GM12878 (cell line): ENCODE measurements around the gene DGKI. TPM values are rescaled to one million over a fixed set of nuclear protein-coding genes. Genes with fewer than 3 reads are reported as not detected.

ENCODE experiments used
- ATAC-seq: fragments of 200-7000 bp; cut with Tn5 transposase; 3 replicates; pipeline ENCODE4 v1.9.1; 2020; ENCODE audit warnings: mild to moderate bottlenecking, moderate library complexity
- BruUV-seq: library from RNA; stranded (reverse); fragments of 400-500 nt; replicated peaks from 2 replicates; lab custom pipeline; 2021; lab: Mats Ljungman, UMichigan
- CTCF ChIA-PET: fragments of 300-600 bp; sonication (Branson Sonifier 250); formaldehyde crosslinking; extraction: SDS; loops from one replicate; lab custom pipeline; 2021; ENCODE audit warnings: inconsistent platforms; lab: Yijun Ruan, JAX
- POLR2A ChIA-PET: fragments of 350-600 bp; formaldehyde crosslinking; extraction: SDS; loops from one replicate; lab custom pipeline; 2021; ENCODE audit warnings: inconsistent platforms; lab: Charles Lee
- RAD21 ChIA-PET: fragments of 300-600 bp; sonication (Branson Sonifier 250); formaldehyde crosslinking; loops from one replicate; lab custom pipeline; 2023; ENCODE audit warnings: antibody characterized with exemption; ENCODE audit not compliant: unreplicated experiment; lab: Charles Lee
- SMC1A ChIA-PET: fragments of 300-600 bp; sonication (Branson Sonifier 250); formaldehyde crosslinking; loops from one replicate; lab custom pipeline; 2023; ENCODE audit not compliant: unreplicated experiment, uncharacterized antibody; lab: Charles Lee
- DNase-seq: peaks from one replicate; pipeline ENCODE4 v3.0.0-alpha.2; 2011; ENCODE audit warnings: low read depth, low spot score
- FAIRE-seq: peaks from 3 replicates; lab custom pipeline; 2011; peaks lifted over from hg19 to GRCh38; lab: Jason Lieb, UNC
- H2AFZ ChIP-seq: 2 replicates; pipeline ENCODE4 v1.6.0; 2011; ENCODE audit warnings: low read depth, low read length, control low read depth; ENCODE audit not compliant: control insufficient read depth
- H3K27ac ChIP-seq: 2 replicates; pipeline ENCODE4 v1.5.1; 2011; ENCODE audit warnings: control low read depth; ENCODE audit not compliant: control insufficient read depth, insufficient read depth
- H3K27me3 ChIP-seq, 2 experiments: replicated peaks in 1 of 2; 2 replicates each; pipeline versions ENCODE4 v1.6.0 to v1.6.1; 2011; ENCODE audit warnings: low read length in 1 of 2; ENCODE audit not compliant: control insufficient read depth in 2 of 2, insufficient read depth in 2 of 2
- H3K36me3 ChIP-seq, 2 experiments: 2 replicates each; pipeline ENCODE4 v1.5.1; 2011; ENCODE audit warnings: low read length in 1 of 2; ENCODE audit not compliant: control insufficient read depth in 2 of 2, insufficient read depth in 2 of 2
- H3K4me1 ChIP-seq: 2 replicates; pipeline ENCODE4 v1.6.1; 2011; ENCODE audit warnings: mild to moderate bottlenecking, low read length, moderate library complexity, mixed read lengths; ENCODE audit not compliant: control insufficient read depth, insufficient read depth
- H3K4me2 ChIP-seq: 2 replicates; pipeline ENCODE4 v1.6.0; 2011; ENCODE audit warnings: control low read depth; ENCODE audit not compliant: control insufficient read depth, insufficient read depth
- H3K4me3 ChIP-seq: fragments of 200-600 bp; sonication (generic); 2 replicates; pipeline ENCODE4 v1.5.1; 2016
- H3K79me2 ChIP-seq: 2 replicates; pipeline ENCODE4 v1.6.0; 2011; ENCODE audit warnings: low read length; ENCODE audit not compliant: control insufficient read depth, insufficient read depth
- H3K9ac ChIP-seq: 2 replicates; pipeline ENCODE4 v1.8.0; 2011; ENCODE audit warnings: low read length, control low read depth, mixed read lengths; ENCODE audit not compliant: control insufficient read depth, insufficient read depth
- H3K9me3 ChIP-seq: replicated peaks from 3 replicates; pipeline ENCODE4 v1.5.1; 2011; ENCODE audit warnings: mild to moderate bottlenecking, low read length; ENCODE audit not compliant: control insufficient read depth, insufficient read depth
- H4K20me1 ChIP-seq: 2 replicates; pipeline ENCODE4 v1.6.0; 2011; ENCODE audit not compliant: control insufficient read depth, insufficient read depth
- BACH1 ChIP-seq: fragments of 450-650 bp; IDR thresholded peaks from 2 replicates; pipeline ENCODE4 v1.6.1; 2017; ENCODE audit warnings: mild to moderate bottlenecking, borderline replicate concordance
- EP300 ChIP-seq, 2 experiments: fragments of 150-350 bp in 1 of 2; IDR thresholded peaks; 2 replicates each; pipeline ENCODE4 v1.6.1; 2011 to 2012; ENCODE audit warnings: low read depth in 2 of 2, low read length in 2 of 2, borderline replicate concordance in 1 of 2, improper control_type of control experiment in 1 of 2, inconsistent platforms in 1 of 2; ENCODE audit not compliant: control insufficient read depth in 1 of 2
- MEF2B ChIP-seq: fragments of 450-650 bp; IDR thresholded peaks from 2 replicates; pipeline ENCODE4 v1.6.1; 2018; ENCODE audit warnings: mild to moderate bottlenecking, moderate library complexity; ENCODE audit not compliant: partially characterized antibody, poor library complexity, severe bottlenecking
- RAD21 ChIP-seq: IDR thresholded peaks from 2 replicates; pipeline ENCODE4 v1.6.1; 2011; ENCODE audit warnings: mild to moderate bottlenecking, low read depth, low read length, moderate library complexity; ENCODE audit not compliant: insufficient read depth
- SMC3 ChIP-seq: IDR thresholded peaks from 2 replicates; pipeline ENCODE4 v1.6.1; 2011; ENCODE audit warnings: low read length, improper control_type of control experiment, borderline replicate concordance
- WGBS: methylation state at CpG from one replicate; pipeline ENCODE4 v1.1.6; 2016; ENCODE audit warnings: low lambda C conversion rate; ENCODE audit not compliant: insufficient replicate concordance, insufficient coverage; ENCODE audit errors: missing lambda C conversion rate; 5-methylcytosine and 5-hydroxymethylcytosine counted together
- in situ Hi-C: fragments of 300-500 bp; cut with MboI; formaldehyde crosslinking; loops from 9 replicates; pipeline ENCODE4 v1.14.3; 2018; ENCODE audit warnings: mixed read lengths
- intact Hi-C: fragments of 100-400 bp; cut with micrococcal nuclease; formaldehyde crosslinking; loops from one replicate; pipeline ENCODE4 v1.14.2; 2022; ENCODE audit not compliant: unreplicated experiment
- polyA plus RNA-seq, 11 experiments: library from polyadenylated mRNA; depleted of rRNA in 4 of 11; unstranded in 6 of 11; stranded (reverse) in 5 of 11; fragments of >200 nt; fragmentation: Nextera tagmentation in 4 of 11; fragmentation: Illumina TruSeq in 1 of 11; extraction: Ambion mirVana in 4 of 11; extraction: Trizol in 1 of 11; gene quantifications; 1 replicate in 1 of 11; 2 replicates in 10 of 11; pipeline versions ENCODE4 v1.2.1 to v1.2.3, GENCODE V29; 2011 to 2016; ENCODE audit warnings: inconsistent platforms in 2 of 11, missing spikeins in 2 of 11, low read depth in 1 of 11
- total RNA-seq, 4 experiments: library from RNA; depleted of rRNA in 3 of 4; stranded (reverse); fragments of >200 nt in 3 of 4; fragmentation: Illumina TruSeq in 1 of 4; extraction: Trizol in 1 of 4; gene quantifications; 2 replicates each; pipeline versions ENCODE4 v1.2.1 to v1.2.3, GENCODE V29; 2013 to 2021
- TF ChIP-seq, protein P1 (sequence below), 3 experiments: IDR thresholded peaks in 2 of 3; conservative IDR thresholded peaks in 1 of 3; 2 replicates each; pipeline ENCODE4 v1.5.1; 2011; ENCODE audit warnings: low read depth in 3 of 3, low read length in 3 of 3, mild to moderate bottlenecking in 3 of 3, control low read depth in 2 of 3, moderate library complexity in 2 of 3, inconsistent platforms in 1 of 3, mixed read lengths in 1 of 3; ENCODE audit not compliant: control insufficient read depth in 2 of 3, insufficient read depth in 1 of 3; ENCODE audit errors: extremely low read depth in 1 of 3
- TF ChIP-seq, protein P2 (sequence below): fragments of 150-350 bp; IDR thresholded peaks from 2 replicates; pipeline ENCODE4 v1.6.1; 2016; ENCODE audit warnings: low read depth, low read length
- TF ChIP-seq, protein P3 (sequence below): IDR thresholded peaks from 2 replicates; pipeline ENCODE4 v1.6.1; 2012; ENCODE audit warnings: low read depth, low read length, improper control_type of control experiment
- TF ChIP-seq, protein P4 (sequence below): fragments of 450-650 bp; IDR thresholded peaks from 2 replicates; pipeline ENCODE4 v1.6.1; 2016; ENCODE audit warnings: mild to moderate bottlenecking

Gene DGKI
- total and polyA plus RNA-seq, 10 of the 15 experiments (the other 5 are each of a cell fraction or from before 2014, with no cell fraction given): 10.4 to 37.1 (median 22.1) TPM

DNA sequence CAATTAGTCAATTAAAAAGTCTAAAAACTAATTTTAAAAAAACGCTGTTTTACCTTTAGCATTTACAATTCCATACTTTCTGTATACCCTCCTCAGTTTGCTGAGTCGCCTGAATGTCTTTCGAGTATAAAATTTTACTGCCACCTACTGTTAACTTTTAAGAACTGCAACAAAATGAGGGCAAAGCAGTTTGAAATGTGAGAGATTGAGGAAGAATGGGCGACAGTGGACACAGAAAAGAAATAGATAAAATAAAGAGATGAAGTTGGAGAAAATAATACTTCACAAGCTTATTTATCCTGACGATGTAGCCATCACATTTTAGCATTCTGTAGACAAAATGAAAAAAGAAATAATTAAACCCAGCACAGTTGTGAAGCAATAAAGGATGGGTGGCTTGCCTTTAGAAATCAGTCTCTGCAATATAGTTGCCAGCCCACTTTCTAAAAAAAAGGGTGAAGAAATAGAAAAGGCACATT is 392.5 kb downstream of the DGKI start:
- SMC1A ChIA-PET: interaction anchor here (0.7 to 2.0 kb wide), 11 partner anchors 12 to 1048 kb away, joined by 3 to 11 read pairs (median 4); no protein-coding TSS in a partner anchor
- no peak for DNase-seq
- Histone ChIP-seq H3K4me3 (no peak overlapping the region), H3K4me1 (no peaks in the 10 kb centered on the region), H3K9me3 (no peaks in the 10 kb centered on the region), H3K79me2 (no peaks in the 10 kb centered on the region), H2AFZ (no peak overlapping the region), H3K27ac (no peak overlapping the region)
- BruUV-seq: no TSS peak
- no peak for TF ChIP-seq EP300 (IDR thresholded peaks at IDR 0.05; ENCODE audit: borderline replicate concordance in 1 of 2, control insufficient read depth in 1 of 2, low read depth in 2 of 2, low read length in 2 of 2)
- TF ChIP-seq, protein P1, sequence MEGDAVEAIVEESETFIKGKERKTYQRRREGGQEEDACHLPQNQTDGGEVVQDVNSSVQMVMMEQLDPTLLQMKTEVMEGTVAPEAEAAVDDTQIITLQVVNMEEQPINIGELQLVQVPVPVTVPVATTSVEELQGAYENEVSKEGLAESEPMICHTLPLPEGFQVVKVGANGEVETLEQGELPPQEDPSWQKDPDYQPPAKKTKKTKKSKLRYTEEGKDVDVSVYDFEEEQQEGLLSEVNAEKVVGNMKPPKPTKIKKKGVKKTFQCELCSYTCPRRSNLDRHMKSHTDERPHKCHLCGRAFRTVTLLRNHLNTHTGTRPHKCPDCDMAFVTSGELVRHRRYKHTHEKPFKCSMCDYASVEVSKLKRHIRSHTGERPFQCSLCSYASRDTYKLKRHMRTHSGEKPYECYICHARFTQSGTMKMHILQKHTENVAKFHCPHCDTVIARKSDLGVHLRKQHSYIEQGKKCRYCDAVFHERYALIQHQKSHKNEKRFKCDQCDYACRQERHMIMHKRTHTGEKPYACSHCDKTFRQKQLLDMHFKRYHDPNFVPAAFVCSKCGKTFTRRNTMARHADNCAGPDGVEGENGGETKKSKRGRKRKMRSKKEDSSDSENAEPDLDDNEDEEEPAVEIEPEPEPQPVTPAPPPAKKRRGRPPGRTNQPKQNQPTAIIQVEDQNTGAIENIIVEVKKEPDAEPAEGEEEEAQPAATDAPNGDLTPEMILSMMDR (IDR thresholded peaks at IDR 0.05 in 2 of 3, conservative IDR thresholded peaks at IDR 0.05 in 1 of 3; ENCODE audit: control insufficient read depth in 2 of 3, extremely low read depth in 1 of 3, insufficient read depth in 1 of 3, low read depth in 3 of 3, low read length in 3 of 3): peak; percentile 47 to 66 (median 53); a peak in 5 of 6 replicates
- TF ChIP-seq, protein P2, sequence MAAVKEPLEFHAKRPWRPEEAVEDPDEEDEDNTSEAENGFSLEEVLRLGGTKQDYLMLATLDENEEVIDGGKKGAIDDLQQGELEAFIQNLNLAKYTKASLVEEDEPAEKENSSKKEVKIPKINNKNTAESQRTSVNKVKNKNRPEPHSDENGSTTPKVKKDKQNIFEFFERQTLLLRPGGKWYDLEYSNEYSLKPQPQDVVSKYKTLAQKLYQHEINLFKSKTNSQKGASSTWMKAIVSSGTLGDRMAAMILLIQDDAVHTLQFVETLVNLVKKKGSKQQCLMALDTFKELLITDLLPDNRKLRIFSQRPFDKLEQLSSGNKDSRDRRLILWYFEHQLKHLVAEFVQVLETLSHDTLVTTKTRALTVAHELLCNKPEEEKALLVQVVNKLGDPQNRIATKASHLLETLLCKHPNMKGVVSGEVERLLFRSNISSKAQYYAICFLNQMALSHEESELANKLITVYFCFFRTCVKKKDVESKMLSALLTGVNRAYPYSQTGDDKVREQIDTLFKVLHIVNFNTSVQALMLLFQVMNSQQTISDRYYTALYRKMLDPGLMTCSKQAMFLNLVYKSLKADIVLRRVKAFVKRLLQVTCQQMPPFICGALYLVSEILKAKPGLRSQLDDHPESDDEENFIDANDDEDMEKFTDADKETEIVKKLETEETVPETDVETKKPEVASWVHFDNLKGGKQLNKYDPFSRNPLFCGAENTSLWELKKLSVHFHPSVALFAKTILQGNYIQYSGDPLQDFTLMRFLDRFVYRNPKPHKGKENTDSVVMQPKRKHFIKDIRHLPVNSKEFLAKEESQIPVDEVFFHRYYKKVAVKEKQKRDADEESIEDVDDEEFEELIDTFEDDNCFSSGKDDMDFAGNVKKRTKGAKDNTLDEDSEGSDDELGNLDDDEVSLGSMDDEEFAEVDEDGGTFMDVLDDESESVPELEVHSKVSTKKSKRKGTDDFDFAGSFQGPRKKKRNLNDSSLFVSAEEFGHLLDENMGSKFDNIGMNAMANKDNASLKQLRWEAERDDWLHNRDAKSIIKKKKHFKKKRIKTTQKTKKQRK: no peak
- peak; percentile 76 for TF ChIP-seq RAD21
- no peak for TF ChIP-seq BACH1
- no peak for TF ChIP-seq MEF2B
- TF ChIP-seq, protein P3, sequence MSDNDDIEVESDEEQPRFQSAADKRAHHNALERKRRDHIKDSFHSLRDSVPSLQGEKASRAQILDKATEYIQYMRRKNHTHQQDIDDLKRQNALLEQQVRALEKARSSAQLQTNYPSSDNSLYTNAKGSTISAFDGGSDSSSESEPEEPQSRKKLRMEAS: no peak
- peak; percentile 40; the same call in 1 of the 2 replicates for TF ChIP-seq SMC3
- TF ChIP-seq, protein P4, sequence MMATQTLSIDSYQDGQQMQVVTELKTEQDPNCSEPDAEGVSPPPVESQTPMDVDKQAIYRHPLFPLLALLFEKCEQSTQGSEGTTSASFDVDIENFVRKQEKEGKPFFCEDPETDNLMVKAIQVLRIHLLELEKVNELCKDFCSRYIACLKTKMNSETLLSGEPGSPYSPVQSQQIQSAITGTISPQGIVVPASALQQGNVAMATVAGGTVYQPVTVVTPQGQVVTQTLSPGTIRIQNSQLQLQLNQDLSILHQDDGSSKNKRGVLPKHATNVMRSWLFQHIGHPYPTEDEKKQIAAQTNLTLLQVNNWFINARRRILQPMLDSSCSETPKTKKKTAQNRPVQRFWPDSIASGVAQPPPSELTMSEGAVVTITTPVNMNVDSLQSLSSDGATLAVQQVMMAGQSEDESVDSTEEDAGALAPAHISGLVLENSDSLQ: no peak
- TF ChIP-seq, all 136 proteins: peak for 3
- intact Hi-C loops: loop anchor here (2.0 to 5.0 kb wide), 2 partner anchors 285 to 1047 kb away; no protein-coding TSS in a partner anchor
- Histone ChIP-seq H3K36me3 (no peaks in the 10 kb centered on the region), H4K20me1 (no peaks in the 10 kb centered on the region), H3K4me2 (no peak overlapping the region), H3K9ac (no peak overlapping the region), H3K27me3 (no peaks in the 10 kb centered on the region)
- ChIA-PET CTCF (interaction anchor here (0.7 to 2.2 kb wide), 23 partner anchors 8 to 1048 kb away, joined by 3 to 13 read pairs (median 4); partner anchors contain the start of gene PTN), POLR2A (interaction anchor here (1.0 kb wide), 1 partner anchor 8 kb away, joined by 4 read pairs; no protein-coding TSS in a partner anchor), RAD21 (interaction anchor here (0.8 to 1.5 kb wide), 3 partner anchors 8 to 173 kb away, joined by 3 to 8 read pairs (median 4); no protein-coding TSS in a partner anchor)
- 1% methylated on average over 5 of the region's 5 CpGs for WGBS
- no peak for FAIRE-seq
- peak; percentile 82 for ATAC-seq
- in situ Hi-C loops: no loop called here
